ENCODE results near the gene CDC6.

The CDC6 gene

GRCh38 chr17:40340880-40341807, 53.5 kb downstream of the CDC6 start:
- DNase-seq (ENCODE audit: low read depth) = no peak

GRCh38 chr17:40341808-40342503, 54.3 kb downstream of the CDC6 start:
- no peak for DNase-seq (ENCODE audit: low read depth)

GRCh38 chr17:40342504-40343218, 55.0 kb downstream of the CDC6 start:
- DNase-seq (ENCODE audit: low read depth) = no peak

GRCh38 chr17:40343219-40344119, 55.8 kb downstream of the CDC6 start:
- DNase-seq (ENCODE audit: low read depth) = no peak

- no peak for DNase-seq (ENCODE audit: low read depth)
These were observed 56.9 kb downstream of the CDC6 start for GRCh38 chr17:40344421-40345160.

GRCh38 chr17:40345161-40345993, 57.7 kb downstream of the CDC6 start:
- no peak for DNase-seq (ENCODE audit: low read depth)

GRCh38 chr17:40345994-40346764, 58.5 kb downstream of the CDC6 start:
- DNase-seq (ENCODE audit: low read depth) = no peak

GRCh38 chr17:40346765-40347158, 59.1 kb downstream of the CDC6 start:
- no peak for DNase-seq (ENCODE audit: low read depth)

- no peak for DNase-seq (ENCODE audit: low read depth)
These were observed 59.8 kb downstream of the CDC6 start for GRCh38 chr17:40347319-40348135.

- DNase-seq (ENCODE audit: low read depth) = no peak
These were observed 60.4 kb downstream of the CDC6 start for GRCh38 chr17:40348136-40348504.

- no peak for DNase-seq (ENCODE audit: low read depth)
These were observed 61.1 kb downstream of the CDC6 start for GRCh38 chr17:40348562-40349476.

- no peak for DNase-seq (ENCODE audit: low read depth)
These were observed 61.8 kb downstream of the CDC6 start for GRCh38 chr17:40349477-40349894.

GRCh38 chr17:40349895-40350688, 62.4 kb downstream of the CDC6 start:
- no peak for DNase-seq (ENCODE audit: low read depth)

GRCh38 chr17:40350689-40351358, 63.1 kb downstream of the CDC6 start:
- no peak for DNase-seq (ENCODE audit: low read depth)

GRCh38 chr17:40351359-40352236, 63.9 kb downstream of the CDC6 start:
- DNase-seq (ENCODE audit: low read depth) = no peak

Measured in non-pigmented ciliary epithelial cell (primary cell).